Activated naive CD8-positive, alpha-beta T cell treated with anti-CD3 and anti-CD28 coated beads, Interleukin-2, amount 50 U/mL, for 24 hours (primary cell): ENCODE data around the gene UBAC2.
A peak's percentile ranks its signal among the peaks of the same experiment; 100 is the strongest.
"Not testable (repeated sequence)": the region's sequence is repeated elsewhere in the genome, so short reads cannot be mapped to it uniquely, and the experiment has no call there.

ENCODE experiments used
- ATAC-seq: fragments of 150-1000 bp; cut with Tn5 transposase; one replicate; pipeline ENCODE4 v1.10.0; 2021
- DNase-seq: peaks from one replicate; pipeline ENCODE4 v3.0.0; 2021
- H3K27ac Mint-ChIP-seq: one replicate; pipeline ENCODE4 v1.8.0; 2021; ENCODE audit warnings: mild to moderate bottlenecking, mixed read lengths
- H3K27me3 Mint-ChIP-seq: one replicate; pipeline ENCODE4 v1.8.0; 2021; ENCODE audit warnings: mixed read lengths
- H3K36me3 Mint-ChIP-seq: one replicate; pipeline ENCODE4 v1.8.0; 2021; ENCODE audit warnings: low read depth, mixed read lengths
- H3K4me1 Mint-ChIP-seq: one replicate; pipeline ENCODE4 v1.8.0; 2021; ENCODE audit warnings: mixed read lengths
- H3K4me3 Mint-ChIP-seq: one replicate; pipeline ENCODE4 v1.8.0; 2021; ENCODE audit warnings: mild to moderate bottlenecking, moderate library complexity, mixed read lengths
- H3K9me3 Mint-ChIP-seq: one replicate; pipeline ENCODE4 v1.8.0; 2021; ENCODE audit warnings: mixed read lengths

The UBAC2 gene

DNA sequence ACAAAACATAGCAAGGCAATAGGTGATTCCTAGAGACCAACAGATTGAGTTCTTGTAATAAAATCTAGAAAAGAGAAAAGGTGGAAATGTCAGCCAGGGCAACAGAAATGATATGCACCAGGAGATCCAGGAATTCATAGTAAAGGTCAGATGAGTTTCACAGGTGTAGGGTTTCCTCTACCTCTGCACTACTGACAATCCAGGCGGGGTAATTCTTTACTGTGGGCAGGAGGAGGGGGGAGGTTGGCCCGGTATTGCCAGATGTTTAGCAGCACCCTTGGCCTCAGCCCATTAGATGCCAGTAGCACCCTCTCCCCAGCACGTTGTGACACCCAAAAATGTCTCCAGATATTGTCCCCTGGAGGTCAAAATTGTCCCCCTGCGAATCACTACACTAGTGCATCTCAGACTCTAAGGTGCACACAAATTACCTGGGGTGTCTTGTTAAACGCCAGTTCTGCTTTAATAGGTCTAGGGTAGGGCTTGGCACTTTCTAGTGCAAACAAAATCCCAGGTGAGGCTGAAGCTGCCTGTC, 3.5 kb upstream of the UBAC2 start:
- no peaks in the 10 kb centered on the region for H3K9me3 Mint-ChIP-seq
- no peaks in the 10 kb centered on the region for H3K27me3 Mint-ChIP-seq
- H3K4me3 Mint-ChIP-seq: no peak overlapping the region
- ATAC-seq: no peak
- H3K4me1 Mint-ChIP-seq: peaks cover 37% of the 10 kb centered on the region
- H3K27ac Mint-ChIP-seq: no peak overlapping the region
- H3K36me3 Mint-ChIP-seq: peaks cover 11% of the 10 kb centered on the region
- no peak for DNase-seq

DNA sequence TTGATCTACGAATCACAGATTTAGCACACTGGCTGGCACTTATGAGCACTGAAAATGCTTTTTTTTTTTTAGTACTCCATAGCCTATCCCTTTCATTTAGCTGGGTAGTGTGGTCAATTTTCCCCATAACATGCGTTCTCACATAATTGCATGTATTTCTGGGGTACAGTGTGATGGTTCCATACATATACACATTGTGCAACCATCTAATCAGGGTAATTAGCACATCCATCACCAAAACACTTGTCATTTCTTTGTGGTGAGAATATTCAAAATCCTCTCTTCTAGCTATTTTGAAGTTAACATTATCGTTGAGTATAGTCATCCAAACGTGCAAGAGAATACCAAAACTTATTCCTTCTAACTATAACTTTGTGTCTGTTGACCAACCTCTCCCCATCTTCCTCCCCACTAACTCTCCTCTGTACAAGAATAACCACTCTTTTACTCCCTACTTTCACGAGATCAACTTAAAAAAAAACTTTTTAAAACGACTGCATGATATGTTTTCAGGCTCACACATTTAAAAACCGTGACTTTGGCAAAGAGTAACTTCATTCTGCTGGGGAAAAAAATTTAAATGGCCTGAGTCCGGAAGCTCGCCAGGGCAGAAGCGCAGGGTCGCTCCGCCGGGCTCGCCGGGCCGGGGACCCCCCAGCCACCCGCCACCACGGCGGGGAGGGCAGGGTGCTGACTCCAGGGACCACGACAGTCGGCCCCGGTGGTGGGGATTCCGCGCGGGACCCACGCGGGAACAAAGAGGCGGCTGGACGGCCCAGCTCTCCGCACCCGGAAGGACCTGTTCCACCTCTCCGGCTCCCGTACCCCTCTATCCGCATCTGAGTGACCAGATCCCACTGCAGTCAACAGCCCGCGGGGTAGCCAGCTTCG, 868 bp upstream of the UBAC2 start:
- H3K36me3 Mint-ChIP-seq: peaks cover 19% of the 10 kb centered on the region
- no peak for DNase-seq
- H3K4me1 Mint-ChIP-seq: peaks cover 62% of the 10 kb centered on the region
- H3K9me3 Mint-ChIP-seq: no peaks in the 10 kb centered on the region
- peak; percentile 0 for ATAC-seq
- peak overlapping the region; percentile 94 for H3K27ac Mint-ChIP-seq
- H3K4me3 Mint-ChIP-seq: peak overlapping the region; percentile 93
- peaks cover 2% of the 10 kb centered on the region for H3K27me3 Mint-ChIP-seq

GRCh38 chr13:99203601-99204579, 3.2 kb downstream of the UBAC2 start:
- ATAC-seq (peak; percentile 26), DNase-seq (no peak)
- Mint-ChIP-seq H3K4me1 (peaks cover 74% of the 10 kb centered on the region), H3K27me3 (peaks cover 2% of the 10 kb centered on the region), H3K36me3 (peaks cover 45% of the 10 kb centered on the region), H3K4me3 (peak overlapping the region; percentile 71), H3K27ac (peak overlapping the region; percentile 84), H3K9me3 (no peaks in the 10 kb centered on the region)

DNA sequence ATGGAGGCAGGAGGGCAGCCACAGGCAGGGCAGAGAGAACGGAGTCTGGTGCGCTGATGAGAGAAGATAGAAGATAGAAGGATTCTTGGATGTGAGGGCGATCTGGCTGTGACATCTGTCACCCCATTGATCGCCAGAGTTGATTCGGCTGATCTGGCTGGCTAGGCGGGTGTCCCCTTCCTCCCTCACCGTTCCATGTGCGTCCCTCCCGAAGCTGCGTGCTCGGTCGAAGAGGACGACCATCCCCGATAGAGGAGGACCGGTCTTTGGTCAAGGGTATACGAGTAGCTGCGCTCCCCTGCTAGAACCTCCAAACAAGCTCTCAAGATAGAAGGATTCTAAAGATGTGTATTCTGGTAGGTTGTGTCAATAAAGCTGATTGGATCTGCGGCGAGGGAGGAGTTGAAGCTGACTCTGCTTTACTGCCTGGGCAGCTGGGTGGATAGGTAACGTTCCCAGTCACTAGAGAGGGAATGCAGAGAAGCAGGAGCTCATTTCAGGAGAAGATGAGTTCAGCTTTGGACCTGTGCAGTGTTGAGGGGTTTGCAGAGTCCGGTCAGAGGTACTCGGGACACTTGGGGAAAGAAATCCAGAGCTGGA, 5.1 kb downstream of the UBAC2 start:
- DNase-seq (no peak), ATAC-seq (no peak)
- H3K9me3 Mint-ChIP-seq: no peaks in the 10 kb centered on the region
- peaks cover 2% of the 10 kb centered on the region for H3K27me3 Mint-ChIP-seq
- H3K4me3 Mint-ChIP-seq: peak overlapping the region; percentile 71
- H3K27ac Mint-ChIP-seq: peak overlapping the region; percentile 84
- peaks cover 78% of the 10 kb centered on the region for H3K4me1 Mint-ChIP-seq
- H3K36me3 Mint-ChIP-seq: peaks cover 43% of the 10 kb centered on the region

GRCh38 chr13:99206226-99206625, 5.6 kb downstream of the UBAC2 start:
- ATAC-seq (no peak), DNase-seq (no peak)
- Mint-ChIP-seq H3K27me3 (peaks cover 2% of the 10 kb centered on the region), H3K4me3 (no peak overlapping the region), H3K9me3 (no peaks in the 10 kb centered on the region), H3K36me3 (peaks cover 48% of the 10 kb centered on the region), H3K4me1 (peaks cover 83% of the 10 kb centered on the region), H3K27ac (no peak overlapping the region)

DNA sequence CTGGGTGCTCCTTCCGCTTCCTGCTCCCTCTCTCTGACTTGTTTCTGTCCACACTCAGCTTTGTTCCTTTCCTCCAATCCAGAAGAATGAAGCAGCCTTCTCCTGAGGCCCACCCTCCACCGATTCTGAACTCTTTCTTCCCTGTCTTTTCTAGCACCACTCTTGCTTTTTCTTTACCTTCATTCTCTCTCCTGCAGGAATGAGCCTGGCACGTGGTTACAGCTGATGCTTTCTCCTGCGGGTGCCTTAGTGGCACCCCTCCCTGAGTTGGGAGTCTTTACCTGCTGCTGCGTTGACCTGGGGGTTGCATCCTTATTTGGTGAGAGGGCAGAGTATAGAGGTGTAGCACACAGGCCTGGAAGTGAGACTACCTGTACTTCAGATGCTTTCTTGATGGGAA, 6.2 kb downstream of the UBAC2 start:
- Mint-ChIP-seq H3K27me3 (peaks cover 2% of the 10 kb centered on the region), H3K36me3 (peaks cover 50% of the 10 kb centered on the region), H3K9me3 (no peaks in the 10 kb centered on the region), H3K4me1 (peaks cover 90% of the 10 kb centered on the region), H3K4me3 (no peak overlapping the region), H3K27ac (no peak overlapping the region)
- ATAC-seq: no peak
- DNase-seq: no peak

- Mint-ChIP-seq H3K4me1 (peaks cover 90% of the 10 kb centered on the region), H3K27ac (no peak overlapping the region), H3K9me3 (no peaks in the 10 kb centered on the region), H3K36me3 (peaks cover 48% of the 10 kb centered on the region), H3K4me3 (no peak overlapping the region), H3K27me3 (peaks cover 2% of the 10 kb centered on the region)
- ATAC-seq (no peak), DNase-seq (no peak)
Observed at GRCh38 chr13:99207511-99207910, 6.9 kb downstream of the UBAC2 start.

DNA sequence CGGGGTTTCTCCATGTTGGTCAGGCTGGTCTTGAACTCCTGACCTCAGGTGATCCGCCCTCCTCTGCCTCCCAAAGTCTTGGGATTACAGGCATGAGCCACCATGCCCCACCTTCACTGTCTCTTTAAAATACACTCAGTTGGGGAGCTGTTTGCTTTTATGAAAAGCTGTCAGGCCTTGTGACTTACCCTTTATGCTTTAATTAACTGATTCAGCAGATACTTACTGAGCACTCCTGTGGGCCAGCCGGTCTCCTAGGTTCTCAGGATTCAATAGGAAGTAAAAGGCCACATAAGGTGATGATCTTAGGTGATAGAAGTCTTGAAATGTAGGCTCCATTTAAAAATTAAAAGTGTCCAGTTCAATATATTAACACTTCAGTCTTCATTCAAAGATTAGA, 7.5 kb downstream of the UBAC2 start:
- Mint-ChIP-seq H3K4me1 (peaks cover 89% of the 10 kb centered on the region), H3K4me3 (no peak overlapping the region), H3K27me3 (peaks cover 2% of the 10 kb centered on the region), H3K9me3 (no peaks in the 10 kb centered on the region), H3K36me3 (peaks cover 47% of the 10 kb centered on the region), H3K27ac (no peak overlapping the region)
- DNase-seq: no peak
- no peak for ATAC-seq

DNA sequence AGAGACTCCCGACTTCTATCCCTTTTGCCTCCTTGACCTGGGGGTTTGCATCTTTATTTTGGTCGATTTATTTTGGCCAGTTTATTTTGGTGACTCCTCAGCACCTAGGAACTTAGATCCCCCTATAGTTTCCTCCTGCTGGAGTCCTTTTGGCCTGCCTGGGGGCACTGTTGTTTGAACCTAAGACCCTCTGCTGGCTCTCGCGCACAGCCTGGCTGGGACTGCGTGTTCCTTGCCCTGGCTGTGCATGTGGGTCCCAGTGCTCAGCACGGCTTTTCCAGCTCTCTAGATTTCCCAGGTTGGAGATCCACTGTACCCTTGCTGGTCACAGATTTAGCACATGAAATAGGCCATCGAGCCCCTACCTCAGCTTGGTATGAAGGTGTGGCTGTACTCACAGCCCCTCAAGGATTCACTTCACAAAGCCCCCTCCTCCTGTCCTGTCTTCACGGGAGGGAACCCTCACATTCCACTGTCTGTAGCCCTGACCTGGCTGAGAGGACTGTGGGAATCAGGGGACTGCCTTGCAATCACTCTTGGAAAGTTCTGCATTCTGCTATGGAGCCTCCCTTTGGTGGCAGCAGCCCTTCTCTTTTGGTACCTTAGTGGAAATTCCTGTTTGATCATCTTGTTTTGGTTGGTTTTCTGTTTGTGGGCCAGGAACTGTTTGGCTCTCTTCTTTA, 8.3 kb downstream of the UBAC2 start:
- H3K9me3 Mint-ChIP-seq: no peaks in the 10 kb centered on the region
- ATAC-seq (no peak), DNase-seq (no peak)
- H3K4me1 Mint-ChIP-seq: peaks cover 87% of the 10 kb centered on the region
- no peak overlapping the region for H3K4me3 Mint-ChIP-seq
- H3K27ac Mint-ChIP-seq: peak overlapping the region; percentile 43
- H3K27me3 Mint-ChIP-seq: peaks cover 2% of the 10 kb centered on the region
- peaks cover 47% of the 10 kb centered on the region for H3K36me3 Mint-ChIP-seq

- H3K9me3 Mint-ChIP-seq, H3K27me3 Mint-ChIP-seq, H3K4me3 Mint-ChIP-seq, DNase-seq, ATAC-seq, H3K27ac Mint-ChIP-seq: not testable (repeated sequence)
- H3K4me1 Mint-ChIP-seq: peaks cover 87% of the 10 kb centered on the region
- peaks cover 38% of the 10 kb centered on the region for H3K36me3 Mint-ChIP-seq
Observed at GRCh38 chr13:99210627-99211026, 10.0 kb downstream of the UBAC2 start.

- DNase-seq: no peak
- H3K4me1 Mint-ChIP-seq: peaks cover 85% of the 10 kb centered on the region
- ATAC-seq: no peak
- no peaks in the 10 kb centered on the region for H3K9me3 Mint-ChIP-seq
- H3K27ac Mint-ChIP-seq: no peak overlapping the region
- H3K27me3 Mint-ChIP-seq: no peaks in the 10 kb centered on the region
- peaks cover 29% of the 10 kb centered on the region for H3K36me3 Mint-ChIP-seq
- H3K4me3 Mint-ChIP-seq: no peak overlapping the region
Observed at GRCh38 chr13:99211421-99212035, 10.9 kb downstream of the UBAC2 start.

DNA sequence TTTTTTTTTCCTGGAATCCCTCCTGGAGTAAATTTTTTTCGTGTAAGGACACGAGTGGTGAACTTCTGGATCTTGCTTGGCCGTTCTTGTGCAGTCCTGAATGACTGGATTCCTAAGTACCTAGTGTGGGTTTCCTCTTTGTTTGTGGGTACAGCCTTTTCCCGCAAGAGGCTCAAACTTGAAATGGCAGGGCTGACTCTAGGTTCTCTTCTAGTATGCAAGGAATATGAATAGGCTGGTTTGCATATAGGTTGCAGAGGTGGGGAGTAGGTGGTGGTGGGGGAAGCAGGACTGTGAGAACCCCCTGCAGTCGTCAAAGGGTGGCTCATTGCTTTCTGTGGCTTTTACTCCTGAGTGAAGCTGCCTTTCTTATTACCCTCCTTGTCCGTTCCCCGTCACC, 13.6 kb downstream of the UBAC2 start:
- Mint-ChIP-seq H3K27me3 (no peaks in the 10 kb centered on the region), H3K4me3 (peak overlapping the region; percentile 80), H3K4me1 (peaks cover 88% of the 10 kb centered on the region), H3K27ac (peak overlapping the region; percentile 84), H3K9me3 (no peaks in the 10 kb centered on the region), H3K36me3 (peaks cover 21% of the 10 kb centered on the region)
- ATAC-seq: peak; percentile 90
- DNase-seq: peak; percentile 66

GRCh38 chr13:99214731-99215130, 14.1 kb downstream of the UBAC2 start:
- peak overlapping the region; percentile 84 for H3K27ac Mint-ChIP-seq
- peak overlapping the region; percentile 80 for H3K4me3 Mint-ChIP-seq
- no peaks in the 10 kb centered on the region for H3K27me3 Mint-ChIP-seq
- H3K9me3 Mint-ChIP-seq: no peaks in the 10 kb centered on the region
- H3K36me3 Mint-ChIP-seq: peaks cover 19% of the 10 kb centered on the region
- H3K4me1 Mint-ChIP-seq: peaks cover 88% of the 10 kb centered on the region
- peak; percentile 42 for ATAC-seq
- DNase-seq: no peak
